HG03280 (cell line): Measurements from ENCODE around the gene TMEM214.
A peak's percentile ranks its signal among the peaks of the same experiment; 100 is the strongest.

Source experiments
- ATAC-seq: cut with Tn5 transposase; IDR thresholded peaks from one replicate; pipeline ENCODE4 v1.9.1; 2021; ENCODE audit warnings: mild to moderate bottlenecking, moderate library complexity; ENCODE audit not compliant: unreplicated experiment

Gene TMEM214

DNA sequence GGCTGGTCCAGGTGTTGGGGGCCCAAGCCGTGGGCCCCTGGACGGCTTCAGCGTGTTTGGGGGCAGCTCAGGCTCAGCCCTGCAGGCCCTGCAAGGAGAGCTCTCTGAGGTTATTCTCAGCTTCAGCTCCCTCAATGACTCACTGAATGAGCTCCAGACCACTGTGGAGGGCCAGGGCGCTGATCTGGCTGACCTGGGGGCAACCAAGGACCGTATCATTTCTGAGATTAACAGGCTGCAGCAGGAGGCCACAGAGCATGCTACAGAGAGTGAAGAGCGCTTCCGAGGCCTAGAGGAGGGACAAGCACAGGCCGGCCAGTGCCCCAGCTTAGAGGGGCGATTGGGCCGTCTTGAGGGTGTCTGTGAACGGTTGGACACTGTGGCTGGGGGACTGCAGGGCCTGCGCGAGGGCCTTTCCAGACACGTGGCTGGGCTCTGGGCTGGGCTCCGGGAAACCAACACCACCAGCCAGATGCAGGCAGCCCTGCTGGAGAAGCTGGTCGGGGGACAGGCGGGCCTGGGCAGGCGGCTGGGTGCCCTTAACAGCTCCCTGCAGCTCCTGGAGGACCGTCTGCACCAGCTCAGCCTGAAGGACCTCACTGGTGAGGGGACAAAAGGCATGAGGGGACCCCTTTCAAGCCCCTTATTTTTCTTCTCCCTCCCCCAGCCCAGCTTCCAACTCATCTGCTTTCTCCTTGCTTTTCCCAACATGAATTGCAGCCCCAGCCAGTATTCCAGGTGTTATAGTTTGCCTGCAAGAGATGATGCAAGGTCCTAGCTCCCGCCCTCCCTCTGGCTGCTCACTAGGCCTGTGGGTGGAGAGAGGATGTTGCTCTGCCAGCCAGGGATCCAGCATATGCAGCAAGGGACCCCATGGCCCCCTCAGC, 50.9 kb downstream of the TMEM214 start:
- ATAC-seq = no peak

- no peak for ATAC-seq
Observed at GRCh38 chr2:27084297-27085061, 51.7 kb downstream of the TMEM214 start.

DNA sequence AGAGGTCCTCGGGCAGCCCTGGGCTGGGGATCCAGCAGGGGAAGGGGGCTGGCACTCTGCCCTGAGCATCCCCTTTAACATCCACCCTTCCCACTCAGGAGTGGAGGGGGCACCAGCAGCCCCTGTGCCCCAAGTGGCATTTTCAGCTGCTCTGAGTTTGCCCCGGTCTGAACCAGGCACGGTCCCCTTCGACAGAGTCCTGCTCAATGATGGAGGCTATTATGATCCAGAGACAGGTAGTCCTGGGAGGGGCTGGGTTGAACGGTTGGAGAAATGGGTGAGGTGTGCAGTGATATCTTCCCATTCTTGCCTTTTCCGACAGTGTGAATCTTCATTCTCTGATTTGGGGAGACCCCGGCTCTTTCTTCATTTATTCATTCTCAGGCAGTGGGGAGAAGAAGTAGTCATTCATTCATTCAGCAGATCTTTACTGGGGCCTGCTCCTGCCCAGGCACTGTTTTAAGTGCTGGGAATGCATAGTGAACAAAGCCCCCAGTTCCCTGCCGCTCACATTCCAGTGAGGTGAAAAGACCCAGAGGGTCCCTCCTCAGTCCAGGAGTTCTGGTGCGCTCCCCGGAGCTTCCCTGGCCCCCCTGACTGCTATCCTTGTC, 52.4 kb downstream of the TMEM214 start:
- ATAC-seq = no peak

DNA sequence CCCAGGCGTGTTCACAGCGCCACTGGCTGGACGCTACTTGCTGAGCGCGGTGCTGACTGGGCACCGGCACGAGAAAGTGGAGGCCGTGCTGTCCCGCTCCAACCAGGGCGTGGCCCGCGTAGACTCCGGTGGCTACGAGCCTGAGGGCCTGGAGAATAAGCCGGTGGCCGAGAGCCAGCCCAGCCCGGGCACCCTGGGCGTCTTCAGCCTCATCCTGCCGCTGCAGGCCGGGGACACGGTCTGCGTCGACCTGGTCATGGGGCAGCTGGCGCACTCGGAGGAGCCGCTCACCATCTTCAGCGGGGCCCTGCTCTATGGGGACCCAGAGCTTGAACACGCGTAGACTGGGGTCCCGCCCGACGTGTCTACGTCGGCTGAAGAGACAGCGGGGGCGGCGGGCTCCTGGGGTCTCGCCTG, 52.9 kb downstream of the TMEM214 start:
- ATAC-seq = peak; percentile 4

DNA sequence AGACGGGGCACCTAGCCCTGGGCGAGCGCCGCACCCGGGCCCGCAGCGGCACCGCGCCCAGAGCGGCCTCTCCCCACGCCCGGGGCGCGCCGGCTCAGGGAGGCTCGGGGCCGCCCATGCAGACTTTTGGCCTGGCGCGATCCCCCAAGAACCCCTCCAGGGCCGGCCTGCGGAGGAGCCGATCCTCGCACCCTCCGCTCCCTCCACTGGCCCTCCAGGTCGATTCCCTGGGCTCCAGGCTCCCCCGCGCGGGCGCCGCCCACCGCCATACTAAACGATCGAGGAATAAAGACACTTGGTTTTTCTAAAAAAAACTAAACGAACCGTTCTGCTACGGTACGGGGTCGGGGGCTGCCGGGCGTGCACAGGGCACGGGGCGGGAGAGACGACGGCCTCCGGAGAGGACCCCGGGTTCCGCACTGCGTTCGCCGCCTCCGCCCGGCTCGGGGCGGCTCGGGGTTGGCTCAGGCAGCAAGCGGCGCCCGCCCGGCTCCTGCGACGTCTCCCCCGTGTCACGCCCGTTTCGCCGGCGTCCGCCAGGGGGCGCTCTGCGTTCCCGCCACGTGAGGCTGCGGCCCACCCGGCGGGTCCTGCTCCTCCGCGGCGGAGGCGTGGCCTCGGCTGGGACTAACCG, 53.4 kb downstream of the TMEM214 start:
- peak; percentile 82 for ATAC-seq

DNA sequence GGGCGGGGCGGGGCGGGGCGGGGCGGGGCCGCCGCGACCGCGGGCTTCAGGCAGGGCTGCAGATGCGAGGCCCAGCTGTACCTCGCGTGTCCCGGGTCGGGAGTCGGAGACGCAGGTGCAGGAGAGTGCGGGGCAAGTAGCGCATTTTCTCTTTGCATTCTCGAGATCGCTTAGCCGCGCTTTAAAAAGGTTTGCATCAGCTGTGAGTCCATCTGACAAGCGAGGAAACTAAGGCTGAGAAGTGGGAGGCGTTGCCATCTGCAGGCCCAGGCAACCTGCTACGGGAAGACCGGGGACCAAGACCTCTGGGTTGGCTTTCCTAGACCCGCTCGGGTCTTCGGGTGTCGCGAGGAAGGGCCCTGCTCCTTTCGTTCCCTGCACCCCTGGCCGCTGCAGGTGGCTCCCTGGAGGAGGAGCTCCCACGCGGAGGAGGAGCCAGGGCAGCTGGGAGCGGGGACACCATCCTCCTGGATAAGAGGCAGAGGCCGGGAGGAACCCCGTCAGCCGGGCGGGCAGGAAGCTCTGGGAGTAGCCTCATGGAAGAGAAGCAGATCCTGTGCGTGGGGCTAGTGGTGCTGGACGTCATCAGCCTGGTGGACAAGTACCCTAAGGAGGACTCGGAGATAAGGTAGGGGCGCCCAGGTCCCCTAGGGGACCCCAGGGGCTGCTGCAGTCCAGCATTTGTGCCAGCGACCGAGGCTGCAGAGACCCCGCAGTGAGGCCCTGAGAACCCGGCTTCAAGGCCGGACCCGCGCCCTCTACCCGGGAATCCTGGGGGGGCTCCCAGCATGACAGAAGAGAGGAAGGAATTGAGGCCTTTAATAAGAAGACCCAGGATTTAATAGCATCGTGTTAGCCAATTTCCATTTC, 54.2 kb downstream of the TMEM214 start, which contains the start of gene KHK:
Gene KHK (plus strand): TSS at position 49 of the 870 bp plus-strand sequence. CDS start 488 bp downstream, at position 537.
- ATAC-seq = peak; percentile 7

GRCh38 chr2:27087823-27088410, 55.2 kb downstream of the TMEM214 start:
- no peak for ATAC-seq

DNA sequence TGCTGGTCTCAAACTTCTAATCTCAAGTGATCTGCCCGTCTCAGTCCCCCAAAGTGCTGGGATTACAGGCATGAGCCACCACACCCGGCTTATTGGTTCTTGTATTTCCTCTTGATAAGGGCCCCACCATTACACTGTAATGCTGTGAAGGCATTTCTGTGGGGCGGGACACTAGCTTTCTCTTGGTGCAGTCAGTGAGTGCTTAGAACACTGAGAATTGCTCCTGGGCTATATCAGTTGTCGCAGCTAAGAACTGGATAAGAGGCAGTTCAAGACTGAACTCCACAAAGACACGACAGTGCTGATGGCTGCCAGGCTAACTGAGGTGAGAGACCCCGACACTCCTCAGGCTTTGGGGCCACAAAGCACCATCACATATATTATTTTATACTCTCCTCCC, 55.9 kb downstream of the TMEM214 start:
- ATAC-seq = no peak

DNA sequence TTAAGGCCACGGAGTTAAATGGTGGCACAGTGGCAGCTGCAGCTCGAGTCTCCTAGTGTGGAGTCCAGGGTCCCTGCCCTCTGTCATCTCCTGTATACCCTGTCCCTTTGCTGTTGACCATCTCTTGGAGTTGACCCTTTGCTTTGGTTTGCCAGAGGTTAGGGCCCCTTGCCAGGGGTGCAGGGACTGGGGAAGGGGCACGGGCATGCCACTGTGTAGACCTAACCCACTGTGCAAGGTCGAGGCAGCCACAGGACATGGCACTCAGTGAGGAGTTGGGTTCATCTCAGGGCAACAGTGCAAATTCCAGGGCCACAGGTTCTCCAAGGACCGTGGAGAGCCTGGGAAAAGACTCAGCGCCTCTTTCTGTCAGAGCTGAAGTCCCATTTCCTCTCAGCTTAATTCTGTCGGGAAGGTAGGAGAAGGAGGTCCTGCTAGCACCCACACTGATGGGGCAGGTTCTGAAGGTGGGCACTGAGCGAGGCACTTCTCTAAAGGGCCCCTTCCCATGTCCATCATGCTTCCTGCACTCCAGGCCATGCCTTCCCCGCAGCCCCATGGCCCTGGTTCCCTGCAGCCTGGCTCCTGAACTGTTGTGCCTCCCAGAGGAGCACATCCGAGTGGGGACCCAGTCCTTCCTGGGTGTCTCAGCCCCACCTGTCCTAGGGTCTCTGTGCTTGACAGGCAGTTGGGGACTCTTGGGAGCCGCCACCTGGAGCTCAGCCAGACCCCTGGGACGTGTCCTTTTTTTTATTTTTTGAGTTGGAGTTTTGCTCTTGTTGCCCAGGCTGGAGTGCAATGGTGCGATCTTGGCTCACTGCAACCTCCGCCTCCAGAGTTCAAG, 56.6 kb downstream of the TMEM214 start:
- no peak for ATAC-seq
